LNCAP (cell line): ENCODE results near the gene ANKRD10.

ENCODE experiments used
- TF ChIP-seq, protein P1 (sequence below): fragments of 450-650 bp; IDR thresholded peaks from 2 replicates; pipeline ENCODE4 v1.5.1; 2017; ENCODE audit warnings: mild to moderate bottlenecking

The ANKRD10 gene

DNA sequence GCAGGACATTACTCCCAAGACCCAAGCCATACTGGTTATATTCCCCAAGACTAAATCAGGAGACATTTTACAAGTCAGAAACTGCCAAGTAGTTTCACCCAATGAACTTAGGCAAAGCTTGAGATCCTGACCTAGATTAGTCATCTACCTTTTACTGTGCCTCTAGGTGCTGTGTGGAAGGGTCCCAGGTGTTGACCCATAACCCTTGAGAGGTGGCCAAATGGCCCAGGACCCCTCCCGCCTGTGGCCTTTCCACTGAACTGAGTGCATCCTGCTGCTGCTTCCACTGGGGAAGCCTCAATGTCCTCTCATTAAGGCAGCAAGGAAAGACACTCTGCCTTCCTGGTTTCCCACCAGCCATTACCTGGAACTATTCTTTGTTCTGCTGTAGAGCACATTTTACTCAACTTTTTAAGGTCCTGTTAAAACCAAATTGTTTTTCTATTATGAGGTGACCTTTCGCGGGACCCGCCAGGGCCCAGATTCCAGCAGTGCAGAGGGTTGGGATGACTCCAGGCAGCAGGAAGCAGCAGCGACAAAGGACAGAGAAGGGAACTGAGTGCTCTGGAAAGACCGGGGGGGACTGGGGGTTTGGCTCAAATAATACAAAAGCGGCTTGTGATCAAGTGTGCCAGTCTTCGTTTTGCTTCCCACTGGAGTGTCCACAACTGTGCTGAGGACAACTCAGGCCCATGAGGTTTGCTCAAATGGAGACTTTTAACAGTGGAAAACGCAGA lies 27.1 kb downstream of the ANKRD10 start:
- TF ChIP-seq, protein P1, sequence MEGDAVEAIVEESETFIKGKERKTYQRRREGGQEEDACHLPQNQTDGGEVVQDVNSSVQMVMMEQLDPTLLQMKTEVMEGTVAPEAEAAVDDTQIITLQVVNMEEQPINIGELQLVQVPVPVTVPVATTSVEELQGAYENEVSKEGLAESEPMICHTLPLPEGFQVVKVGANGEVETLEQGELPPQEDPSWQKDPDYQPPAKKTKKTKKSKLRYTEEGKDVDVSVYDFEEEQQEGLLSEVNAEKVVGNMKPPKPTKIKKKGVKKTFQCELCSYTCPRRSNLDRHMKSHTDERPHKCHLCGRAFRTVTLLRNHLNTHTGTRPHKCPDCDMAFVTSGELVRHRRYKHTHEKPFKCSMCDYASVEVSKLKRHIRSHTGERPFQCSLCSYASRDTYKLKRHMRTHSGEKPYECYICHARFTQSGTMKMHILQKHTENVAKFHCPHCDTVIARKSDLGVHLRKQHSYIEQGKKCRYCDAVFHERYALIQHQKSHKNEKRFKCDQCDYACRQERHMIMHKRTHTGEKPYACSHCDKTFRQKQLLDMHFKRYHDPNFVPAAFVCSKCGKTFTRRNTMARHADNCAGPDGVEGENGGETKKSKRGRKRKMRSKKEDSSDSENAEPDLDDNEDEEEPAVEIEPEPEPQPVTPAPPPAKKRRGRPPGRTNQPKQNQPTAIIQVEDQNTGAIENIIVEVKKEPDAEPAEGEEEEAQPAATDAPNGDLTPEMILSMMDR: no peak

- TF ChIP-seq, protein P1: no peak
Measured at GRCh38 chr13:110886870-110887596, 27.8 kb downstream of the ANKRD10 start.

- TF ChIP-seq, protein P1: no peak
Measured at GRCh38 chr13:110885966-110886869, 28.7 kb downstream of the ANKRD10 start.

GRCh38 chr13:110885516-110885915 lies 29.4 kb downstream of the ANKRD10 start:
- TF ChIP-seq, protein P1: no peak

GRCh38 chr13:110884517-110884916 lies 30.4 kb downstream of the ANKRD10 start:
- TF ChIP-seq, protein P1: no peak

GRCh38 chr13:110883542-110883941 lies 31.3 kb downstream of the ANKRD10 start:
- TF ChIP-seq, protein P1: no peak

DNA sequence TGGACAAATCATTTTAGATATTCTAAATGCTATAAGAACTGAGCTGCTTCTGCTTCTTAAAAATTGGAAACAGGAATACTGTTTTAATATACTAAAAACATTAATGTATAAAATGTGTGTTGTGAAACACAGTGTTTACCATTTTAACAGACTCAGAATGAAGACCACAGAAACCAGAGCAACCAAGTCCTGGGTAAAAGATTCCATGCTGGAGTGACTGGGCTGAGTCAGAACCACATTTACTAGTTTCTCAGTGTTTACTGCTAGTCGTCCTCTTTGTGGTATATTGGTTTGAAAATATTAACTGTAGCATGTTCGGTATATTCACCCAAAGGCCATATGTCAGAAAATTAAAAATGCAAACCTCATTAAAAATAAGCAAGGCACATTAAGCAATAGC lies 31.9 kb downstream of the ANKRD10 start:
- TF ChIP-seq, protein P1: no peak
